Measurements from ENCODE around the gene CBX5.

The CBX5 gene

DNA sequence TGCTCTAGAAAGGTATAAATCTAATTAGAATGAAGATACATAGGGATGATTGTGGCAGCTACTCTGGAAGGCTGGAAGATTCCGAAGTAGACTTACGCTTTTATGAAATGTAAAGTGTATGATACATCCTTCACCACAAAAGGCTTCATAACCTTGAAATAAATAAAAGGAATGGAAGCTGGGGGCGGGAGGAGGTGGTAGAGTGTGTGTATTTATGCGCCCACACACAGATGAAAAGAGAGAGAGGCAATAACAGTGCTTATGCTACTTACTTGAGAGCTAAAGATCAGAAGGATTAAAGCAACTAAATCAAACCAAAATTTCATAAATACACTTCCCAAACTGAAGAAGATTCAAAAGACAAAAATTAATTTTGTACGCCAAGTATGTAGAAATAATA, 30.4 kb downstream of the CBX5 start:
- no peak for TF ChIP-seq CTCF (IDR thresholded peaks at IDR 0.05; ENCODE audit: low read depth, low read length)
- H3K4me3 ChIP-seq (ENCODE audit: low read depth, low read length), result no peak overlapping the region
- in situ Hi-C loops (cut with HindIII; ENCODE audit: low sequenced_read_pairs), result no loop called here
- DNase-seq (ENCODE audit: low read depth, low spot score), result no peak

- in situ Hi-C loops (cut with HindIII; ENCODE audit: low sequenced_read_pairs), result no loop called here
- no peak overlapping the region for H3K4me3 ChIP-seq (ENCODE audit: low read depth, low read length)
- no peak for TF ChIP-seq CTCF (IDR thresholded peaks at IDR 0.05; ENCODE audit: low read depth, low read length)
- DNase-seq (ENCODE audit: low read depth, low spot score), result no peak
Observed at GRCh38 chr12:54246011-54246641, 33.8 kb downstream of the CBX5 start.

DNA sequence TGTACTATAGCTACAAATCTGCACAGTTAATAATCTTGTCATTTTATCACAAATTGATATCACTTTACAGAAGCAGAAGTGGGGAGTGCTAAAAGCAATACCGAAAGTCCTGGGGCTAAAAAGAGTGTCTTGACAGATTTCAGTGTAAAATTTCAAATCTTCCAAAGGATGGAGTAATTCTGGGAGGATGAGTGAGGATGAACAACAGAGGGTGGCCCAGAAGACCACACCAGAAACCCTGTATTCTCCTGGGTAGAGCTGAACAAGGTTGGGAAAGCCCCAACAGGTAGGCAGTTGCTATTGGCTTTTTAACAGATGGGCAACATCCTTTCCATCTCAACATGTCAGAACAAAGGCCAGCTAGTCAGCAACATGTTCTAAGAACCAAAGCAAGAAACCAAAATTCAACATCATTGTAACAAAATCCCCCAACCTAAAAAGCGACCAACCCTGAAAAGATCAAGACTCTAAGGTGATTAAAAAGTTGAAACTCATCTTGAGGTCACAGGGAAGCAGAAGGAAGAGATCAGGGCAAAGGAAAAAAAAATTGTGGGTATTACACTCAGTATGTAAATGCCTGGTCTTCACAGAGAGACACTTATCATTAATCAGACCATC, 38.8 kb downstream of the CBX5 start:
- no peak overlapping the region for H3K4me3 ChIP-seq (ENCODE audit: low read depth, low read length)
- in situ Hi-C loops (cut with HindIII; ENCODE audit: low sequenced_read_pairs), result no loop called here
- no peak for TF ChIP-seq CTCF (IDR thresholded peaks at IDR 0.05; ENCODE audit: low read depth, low read length)
- no peak for DNase-seq (ENCODE audit: low read depth, low spot score)

- no peak for DNase-seq (ENCODE audit: low read depth, low spot score)
- H3K4me3 ChIP-seq (ENCODE audit: low read depth, low read length), result no peak overlapping the region
- TF ChIP-seq CTCF (IDR thresholded peaks at IDR 0.05; ENCODE audit: low read depth, low read length), result no peak
- in situ Hi-C loops (cut with HindIII; ENCODE audit: low sequenced_read_pairs), result no loop called here
Observed at GRCh38 chr12:54240129-54240528, 39.8 kb downstream of the CBX5 start.

- in situ Hi-C loops (cut with HindIII; ENCODE audit: low sequenced_read_pairs), result no loop called here
- no peak for DNase-seq (ENCODE audit: low read depth, low spot score)
- no peak overlapping the region for H3K4me3 ChIP-seq (ENCODE audit: low read depth, low read length)
- TF ChIP-seq CTCF (IDR thresholded peaks at IDR 0.05; ENCODE audit: low read depth, low read length), result no peak
Observed at GRCh38 chr12:54239620-54240019, 40.3 kb downstream of the CBX5 start.

DNA sequence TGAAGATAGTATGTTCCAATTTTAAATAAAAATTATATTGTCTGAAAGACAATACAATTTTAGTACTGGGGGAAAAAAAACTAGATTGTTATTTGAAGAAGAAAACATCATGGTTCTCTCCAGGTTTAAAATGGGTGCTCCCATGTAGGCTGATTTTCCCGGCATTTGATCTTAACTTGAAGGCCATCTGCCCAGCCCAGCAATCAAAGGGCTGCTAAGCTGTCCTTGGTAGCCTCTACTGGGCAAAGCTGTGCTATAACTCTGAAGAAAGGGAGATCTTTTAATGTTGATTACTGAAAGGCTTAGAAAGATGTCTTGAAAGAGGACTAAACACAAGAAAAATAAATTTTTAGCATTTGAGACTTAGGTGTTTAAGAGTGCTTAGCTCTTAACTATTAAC, 41.4 kb downstream of the CBX5 start:
- no peak overlapping the region for H3K4me3 ChIP-seq (ENCODE audit: low read depth, low read length)
- no peak for TF ChIP-seq CTCF (IDR thresholded peaks at IDR 0.05; ENCODE audit: low read depth, low read length)
- in situ Hi-C loops (cut with HindIII; ENCODE audit: low sequenced_read_pairs), result no loop called here
- no peak for DNase-seq (ENCODE audit: low read depth, low spot score)
